Measurements from ENCODE around the gene AHR.

DNA sequence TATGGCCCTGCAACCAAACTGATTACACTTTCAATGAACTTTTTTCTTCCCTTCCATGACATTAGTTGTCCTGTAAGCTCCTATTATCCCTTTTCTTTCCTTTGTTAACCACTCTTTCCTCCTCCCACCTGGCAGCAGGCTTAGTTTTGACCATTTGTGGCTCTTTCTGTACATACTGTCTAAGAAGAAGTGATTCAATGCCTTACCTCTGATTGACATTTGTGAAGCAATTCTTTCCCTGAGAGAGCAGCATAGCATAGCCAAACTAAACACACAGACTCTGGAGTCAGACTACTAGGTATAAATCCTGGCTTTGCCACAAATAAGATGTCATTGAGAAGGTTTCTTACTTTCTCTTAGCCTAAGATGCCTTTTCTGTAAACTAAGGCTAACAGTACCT lies 48.9 kb downstream of the AHR start:
- TF ChIP-seq, protein P1, sequence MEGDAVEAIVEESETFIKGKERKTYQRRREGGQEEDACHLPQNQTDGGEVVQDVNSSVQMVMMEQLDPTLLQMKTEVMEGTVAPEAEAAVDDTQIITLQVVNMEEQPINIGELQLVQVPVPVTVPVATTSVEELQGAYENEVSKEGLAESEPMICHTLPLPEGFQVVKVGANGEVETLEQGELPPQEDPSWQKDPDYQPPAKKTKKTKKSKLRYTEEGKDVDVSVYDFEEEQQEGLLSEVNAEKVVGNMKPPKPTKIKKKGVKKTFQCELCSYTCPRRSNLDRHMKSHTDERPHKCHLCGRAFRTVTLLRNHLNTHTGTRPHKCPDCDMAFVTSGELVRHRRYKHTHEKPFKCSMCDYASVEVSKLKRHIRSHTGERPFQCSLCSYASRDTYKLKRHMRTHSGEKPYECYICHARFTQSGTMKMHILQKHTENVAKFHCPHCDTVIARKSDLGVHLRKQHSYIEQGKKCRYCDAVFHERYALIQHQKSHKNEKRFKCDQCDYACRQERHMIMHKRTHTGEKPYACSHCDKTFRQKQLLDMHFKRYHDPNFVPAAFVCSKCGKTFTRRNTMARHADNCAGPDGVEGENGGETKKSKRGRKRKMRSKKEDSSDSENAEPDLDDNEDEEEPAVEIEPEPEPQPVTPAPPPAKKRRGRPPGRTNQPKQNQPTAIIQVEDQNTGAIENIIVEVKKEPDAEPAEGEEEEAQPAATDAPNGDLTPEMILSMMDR (IDR thresholded peaks at IDR 0.05 in 4 of 5, conservative IDR thresholded peaks at IDR 0.05 in 1 of 5): no peak
- TF ChIP-seq POLR2A (IDR thresholded peaks at IDR 0.05): no peak

All from gastrocnemius medialis (tissue), 4 donors.